Activated effector memory CD4-positive, alpha-beta T cell treated with Interleukin-2 at 50 U/mL for 16 hours (primary cell): Measurements from ENCODE around the gene UTRN.

ENCODE experiments used
- DNase-seq: peaks from one replicate; pipeline ENCODE4 v3.0.0-alpha.2; 2020

UTRN gene

GRCh38 chr6:144283646-144284477, 1.3 kb upstream of the UTRN start:
- no peak for DNase-seq

- DNase-seq = no peak
These were observed 705 bp upstream of the UTRN start for GRCh38 chr6:144284478-144284782.

- DNase-seq = no peak
These were observed 338 bp downstream of the UTRN start for GRCh38 chr6:144285548-144285797.

- peak; percentile 14 for DNase-seq
These were observed 815 bp downstream of the UTRN start for GRCh38 chr6:144285798-144286502.

- DNase-seq = no peak
These were observed 1.6 kb downstream of the UTRN start for GRCh38 chr6:144286503-144287393.

GRCh38 chr6:144289006-144289405, 3.9 kb downstream of the UTRN start:
- DNase-seq = no peak

- DNase-seq = no peak
These were observed 7.2 kb downstream of the UTRN start for GRCh38 chr6:144292372-144292771.

- DNase-seq = no peak
These were observed 8.9 kb downstream of the UTRN start for GRCh38 chr6:144294016-144294415.

- DNase-seq = no peak
These were observed 10.1 kb downstream of the UTRN start for GRCh38 chr6:144295211-144295610.

- DNase-seq = no peak
These were observed 11.0 kb downstream of the UTRN start for GRCh38 chr6:144295981-144296767.

- no peak for DNase-seq
These were observed 11.8 kb downstream of the UTRN start for GRCh38 chr6:144296973-144297372.

- no peak for DNase-seq
These were observed 12.5 kb downstream of the UTRN start for GRCh38 chr6:144297511-144298100.

GRCh38 chr6:144298194-144298593, 13.1 kb downstream of the UTRN start:
- DNase-seq = no peak

GRCh38 chr6:144298916-144299315, 13.8 kb downstream of the UTRN start:
- DNase-seq = no peak

- DNase-seq = no peak
These were observed 17.7 kb downstream of the UTRN start for GRCh38 chr6:144302701-144303372.

- DNase-seq = no peak
These were observed 19.2 kb downstream of the UTRN start for GRCh38 chr6:144304223-144304848.

- DNase-seq = no peak
These were observed 20.4 kb downstream of the UTRN start for GRCh38 chr6:144305567-144305966.

- DNase-seq = no peak
These were observed 20.9 kb downstream of the UTRN start for GRCh38 chr6:144305985-144306384.

- no peak for DNase-seq
These were observed 22.7 kb downstream of the UTRN start for GRCh38 chr6:144307880-144308279.

- DNase-seq = no peak
These were observed 25.6 kb downstream of the UTRN start for GRCh38 chr6:144310765-144311164.

- DNase-seq = no peak
These were observed 26.2 kb downstream of the UTRN start for GRCh38 chr6:144311361-144311760.
